Muscle layer of duodenum (tissue), 2 donors: Measurements from ENCODE around the gene FAM168A.
"Not testable (repeated sequence)": the region's sequence is repeated elsewhere in the genome, so short reads cannot be mapped to it uniquely, and the experiment has no call there.

ENCODE experiments used
- H3K27ac ChIP-seq: one replicate; pipeline ENCODE4 v1.7.0; 2013; ENCODE audit warnings: mild to moderate bottlenecking, low read length
- H3K27me3 ChIP-seq: one replicate; pipeline ENCODE4 v1.7.0; 2013; ENCODE audit warnings: low read depth, mild to moderate bottlenecking, control low read depth, low read length
- H3K36me3 ChIP-seq, 2 donors: one replicate each; pipeline ENCODE4 v1.7.0; 2013; ENCODE audit warnings: low read length in 2 of 2, control low read depth in 1 of 2, mild to moderate bottlenecking in 1 of 2; ENCODE audit not compliant: insufficient read depth in 2 of 2, control insufficient read depth in 1 of 2
- H3K4me1 ChIP-seq, 2 donors: one replicate each; pipeline ENCODE4 v1.7.0; 2013; ENCODE audit warnings: low read length in 2 of 2, mild to moderate bottlenecking in 2 of 2, control low read depth in 1 of 2, moderate library complexity in 1 of 2; ENCODE audit not compliant: insufficient read depth in 2 of 2, control insufficient read depth in 1 of 2
- H3K4me3 ChIP-seq, 2 donors: one replicate each; pipeline ENCODE4 v1.7.0; 2013; ENCODE audit warnings: low read length in 2 of 2, low read depth in 1 of 2, mild to moderate bottlenecking in 1 of 2
- H3K9me3 ChIP-seq, 2 donors: one replicate each; pipeline ENCODE4 v1.7.0; 2013; ENCODE audit warnings: low read length in 2 of 2, control low read depth in 1 of 2, mild to moderate bottlenecking in 1 of 2; ENCODE audit not compliant: control insufficient read depth in 1 of 2
- donor health status: healthy.

Gene FAM168A

GRCh38 chr11:73439002-73439843 lies 158.7 kb downstream of the FAM168A start:
- Histone ChIP-seq H3K9me3 (no peaks in the 10 kb centered on the region), H3K27me3 (no peaks in the 10 kb centered on the region), H3K36me3 (no peaks in the 10 kb centered on the region), H3K4me1 (peaks cover 0 to 6% of the 10 kb centered on the region in 2 donors), H3K27ac (no peak overlapping the region), H3K4me3 (no peak overlapping the region)

GRCh38 chr11:73436859-73437258 lies 161.1 kb downstream of the FAM168A start:
- not testable (repeated sequence) for H3K4me1 ChIP-seq, H3K27ac ChIP-seq, H3K9me3 ChIP-seq, H3K4me3 ChIP-seq, H3K36me3 ChIP-seq, H3K27me3 ChIP-seq

- Histone ChIP-seq H3K4me3 (no peak overlapping the region), H3K9me3 (no peaks in the 10 kb centered on the region), H3K27ac (no peak overlapping the region), H3K4me1 (peaks cover 0 to 2% of the 10 kb centered on the region in 2 donors), H3K27me3 (no peaks in the 10 kb centered on the region), H3K36me3 (peaks cover 0 to 5% of the 10 kb centered on the region in 2 donors)
Observed at GRCh38 chr11:73431396-73431795, 166.5 kb downstream of the FAM168A start.

- Histone ChIP-seq H3K27me3 (no peaks in the 10 kb centered on the region), H3K36me3 (peaks cover 0 to 5% of the 10 kb centered on the region in 2 donors), H3K27ac (no peak overlapping the region), H3K4me1 (peaks cover 0 to 8% of the 10 kb centered on the region in 2 donors), H3K4me3 (no peak overlapping the region), H3K9me3 (no peaks in the 10 kb centered on the region)
Observed at GRCh38 chr11:73430326-73430725, 167.6 kb downstream of the FAM168A start.

GRCh38 chr11:73429121-73429750 lies 168.7 kb downstream of the FAM168A start:
- Histone ChIP-seq H3K27ac (no peak overlapping the region), H3K36me3 (peaks cover 0 to 5% of the 10 kb centered on the region in 2 donors)

GRCh38 chr11:73428699-73429098 lies 169.2 kb downstream of the FAM168A start:
- no peaks in the 10 kb centered on the region for H3K27me3 ChIP-seq
- H3K4me3 ChIP-seq = no peak overlapping the region
- peaks cover 0 to 5% of the 10 kb centered on the region in 2 donors for H3K36me3 ChIP-seq
- no peaks in the 10 kb centered on the region for H3K9me3 ChIP-seq
- peaks cover 0 to 8% of the 10 kb centered on the region in 2 donors for H3K4me1 ChIP-seq
- H3K27ac ChIP-seq = no peak overlapping the region

More at GRCh38 chr11:73429121-73429750, 168.7 kb downstream of the FAM168A start:
- Histone ChIP-seq H3K27me3 (no peaks in the 10 kb centered on the region), H3K4me3 (no peak overlapping the region), H3K9me3 (no peaks in the 10 kb centered on the region), H3K4me1 (peaks cover 0 to 8% of the 10 kb centered on the region in 2 donors)

GRCh38 chr11:73428227-73428626 lies 169.7 kb downstream of the FAM168A start:
- H3K27me3 ChIP-seq = no peaks in the 10 kb centered on the region
- H3K36me3 ChIP-seq = peaks cover 0 to 5% of the 10 kb centered on the region in 2 donors
- no peak overlapping the region for H3K27ac ChIP-seq
- peaks cover 0 to 8% of the 10 kb centered on the region in 2 donors for H3K4me1 ChIP-seq
- no peak overlapping the region for H3K4me3 ChIP-seq
- no peaks in the 10 kb centered on the region for H3K9me3 ChIP-seq

- Histone ChIP-seq H3K27ac (no peak overlapping the region), H3K4me3 (no peak overlapping the region), H3K9me3 (no peaks in the 10 kb centered on the region), H3K36me3 (peaks cover 0 to 5% of the 10 kb centered on the region in 2 donors), H3K4me1 (peaks cover 0 to 8% of the 10 kb centered on the region in 2 donors), H3K27me3 (no peaks in the 10 kb centered on the region)
Observed at GRCh38 chr11:73426219-73426850, 171.6 kb downstream of the FAM168A start.

- Histone ChIP-seq H3K4me3 (no peak overlapping the region), H3K36me3 (peaks cover 0 to 5% of the 10 kb centered on the region in 2 donors), H3K27me3 (no peaks in the 10 kb centered on the region), H3K9me3 (no peaks in the 10 kb centered on the region), H3K4me1 (peaks cover 0 to 8% of the 10 kb centered on the region in 2 donors), H3K27ac (no peak overlapping the region)
Observed at GRCh38 chr11:73425108-73425507, 172.8 kb downstream of the FAM168A start.

- H3K27me3 ChIP-seq = no peaks in the 10 kb centered on the region
- peaks cover 0 to 3% of the 10 kb centered on the region in 2 donors for H3K36me3 ChIP-seq
- H3K27ac ChIP-seq = no peak overlapping the region
- no peaks in the 10 kb centered on the region for H3K9me3 ChIP-seq
- H3K4me3 ChIP-seq = no peak overlapping the region
- H3K4me1 ChIP-seq = peaks cover 0 to 8% of the 10 kb centered on the region in 2 donors
Observed at GRCh38 chr11:73423506-73423905, 174.4 kb downstream of the FAM168A start.

GRCh38 chr11:73422886-73423285 lies 175.0 kb downstream of the FAM168A start:
- no peaks in the 10 kb centered on the region for H3K9me3 ChIP-seq

More at GRCh38 chr11:73422886-73423285, 175.0 kb downstream of the FAM168A start:
- Histone ChIP-seq H3K36me3 (peaks cover 0 to 8% of the 10 kb centered on the region in 2 donors), H3K27ac (no peak overlapping the region), H3K4me3 (no peak overlapping the region), H3K4me1 (peaks cover 0 to 8% of the 10 kb centered on the region in 2 donors), H3K27me3 (no peaks in the 10 kb centered on the region)
